HG02840 (cell line): ENCODE measurements around the gene GPR37L1.
"Not testable (repeated sequence)": the region's sequence is repeated elsewhere in the genome, so short reads cannot be mapped to it uniquely, and the experiment has no call there.

ENCODE experiments used
- ATAC-seq: cut with Tn5 transposase; IDR thresholded peaks from one replicate; pipeline ENCODE4 v1.9.1; 2021; ENCODE audit warnings: mild to moderate bottlenecking, moderate library complexity, moderate number of reproducible peaks; ENCODE audit not compliant: unreplicated experiment, low FRiP score

GPR37L1 gene

GRCh38 chr1:202107801-202108731 is 14.7 kb upstream of the GPR37L1 start:
- ATAC-seq = no peak

- ATAC-seq = no peak
These were observed 11.7 kb upstream of the GPR37L1 start for GRCh38 chr1:202110977-202111376.

GRCh38 chr1:202111589-202111988 is 11.1 kb upstream of the GPR37L1 start:
- not testable (repeated sequence) for ATAC-seq

GRCh38 chr1:202112859-202113689 is 9.6 kb upstream of the GPR37L1 start:
- no peak for ATAC-seq

- no peak for ATAC-seq
These were observed 8.9 kb upstream of the GPR37L1 start for GRCh38 chr1:202113690-202114300.

GRCh38 chr1:202116287-202116686 is 6.4 kb upstream of the GPR37L1 start:
- ATAC-seq = no peak

- ATAC-seq = no peak
These were observed 4.8 kb upstream of the GPR37L1 start for GRCh38 chr1:202117898-202118371.

- no peak for ATAC-seq
These were observed 1.7 kb upstream of the GPR37L1 start for GRCh38 chr1:202121006-202121405.

- ATAC-seq = no peak
These were observed 658 bp downstream of the GPR37L1 start for GRCh38 chr1:202123336-202123813.

GRCh38 chr1:202124142-202124541 is 1.4 kb downstream of the GPR37L1 start:
- no peak for ATAC-seq

GRCh38 chr1:202125611-202126010 is 2.9 kb downstream of the GPR37L1 start:
- no peak for ATAC-seq

GRCh38 chr1:202126426-202126825 is 3.7 kb downstream of the GPR37L1 start:
- ATAC-seq = no peak

GRCh38 chr1:202127061-202127460 is 4.3 kb downstream of the GPR37L1 start:
- ATAC-seq = no peak

GRCh38 chr1:202127836-202128622 is 5.3 kb downstream of the GPR37L1 start:
- ATAC-seq = no peak

- ATAC-seq = no peak
These were observed 7.0 kb downstream of the GPR37L1 start for GRCh38 chr1:202129453-202130296.

GRCh38 chr1:202130297-202130721 is 7.6 kb downstream of the GPR37L1 start:
- no peak for ATAC-seq

GRCh38 chr1:202130816-202131522 is 8.3 kb downstream of the GPR37L1 start:
- ATAC-seq = no peak
